Keratinocyte (primary cell): Measurements from ENCODE around the gene TMEM129. TPM values are rescaled to one million over a fixed set of nuclear protein-coding genes. Genes with fewer than 3 reads are reported as not detected.

Source experiments
- DNase-seq: peaks from one replicate; pipeline ENCODE4 v3.0.0-alpha.2; 2011; ENCODE audit warnings: low read depth, missing footprints, low spot score
- FAIRE-seq: peaks from 2 replicates; lab custom pipeline; 2011; peaks lifted over from hg19 to GRCh38; lab: Jason Lieb, UNC
- H2AFZ ChIP-seq: 2 replicates; pipeline ENCODE4 v1.6.0; 2012; ENCODE audit warnings: low read length, control low read depth, inconsistent platforms; ENCODE audit not compliant: control insufficient read depth
- H3K27ac ChIP-seq: 2 replicates; pipeline ENCODE4 v1.5.1; 2011; ENCODE audit warnings: low read length; ENCODE audit not compliant: control insufficient read depth, insufficient read depth
- H3K27me3 ChIP-seq: 3 replicates; pipeline ENCODE4 v1.6.0; 2011; ENCODE audit warnings: low read length; ENCODE audit not compliant: control insufficient read depth, insufficient read depth; ENCODE audit errors: extremely low read depth
- H3K36me3 ChIP-seq, 2 experiments: 2 replicates in 1 of 2; 3 replicates in 1 of 2; pipeline ENCODE4 v1.5.1; 2011; ENCODE audit warnings: low read length in 2 of 2, mild to moderate bottlenecking in 1 of 2; ENCODE audit not compliant: control insufficient read depth in 2 of 2, insufficient read depth in 2 of 2; ENCODE audit errors: extremely low read depth in 1 of 2
- H3K4me1 ChIP-seq: 3 replicates; pipeline ENCODE4 v1.5.1; 2011; ENCODE audit warnings: low read length; ENCODE audit not compliant: control insufficient read depth, insufficient read depth; ENCODE audit errors: extremely low read depth
- H3K4me2 ChIP-seq: 3 replicates; pipeline ENCODE4 v1.6.0; 2011; ENCODE audit warnings: low read depth, low read length; ENCODE audit not compliant: control insufficient read depth, insufficient read depth; ENCODE audit errors: extremely low read depth
- H3K4me3 ChIP-seq, 3 experiments: fragments of 200-600 bp in 1 of 3; sonication (generic) in 1 of 3; 2 replicates in 2 of 3; 3 replicates in 1 of 3; pipeline ENCODE4 v1.5.1; 2011 to 2016; ENCODE audit warnings: low read length in 3 of 3, mild to moderate bottlenecking in 3 of 3, control low read depth in 2 of 3, inconsistent platforms in 1 of 3, low read depth in 1 of 3, mixed read lengths in 1 of 3, mixed run types in 1 of 3, moderate library complexity in 1 of 3; ENCODE audit not compliant: control insufficient read depth in 2 of 3, insufficient read depth in 2 of 3; ENCODE audit errors: extremely low read depth in 1 of 3
- H3K79me2 ChIP-seq: 2 replicates; pipeline ENCODE4 v1.6.0; 2012; ENCODE audit warnings: low read length; ENCODE audit not compliant: control insufficient read depth, insufficient read depth
- H3K9ac ChIP-seq: 3 replicates; pipeline ENCODE4 v1.6.0; 2011; ENCODE audit warnings: low read length; ENCODE audit not compliant: control insufficient read depth, insufficient read depth; ENCODE audit errors: extremely low read depth
- H3K9me1 ChIP-seq: 3 replicates; pipeline ENCODE4 v1.6.0; 2011; ENCODE audit warnings: low read length; ENCODE audit not compliant: control insufficient read depth, insufficient read depth; ENCODE audit errors: extremely low read depth
- H3K9me3 ChIP-seq: 2 replicates; pipeline ENCODE4 v1.5.1; 2012; ENCODE audit warnings: low read depth, low read length; ENCODE audit not compliant: control insufficient read depth
- H4K20me1 ChIP-seq: 3 replicates; pipeline ENCODE4 v1.6.0; 2011; ENCODE audit warnings: low read length; ENCODE audit not compliant: control insufficient read depth, insufficient read depth; ENCODE audit errors: extremely low read depth
- EZH2 ChIP-seq: IDR thresholded peaks from one replicate; pipeline ENCODE4 v1.6.1; 2012; ENCODE audit warnings: inconsistent platforms, mild to moderate bottlenecking, low read length, moderate library complexity
- dilution Hi-C: fragments of 300-500 bp; cut with MboI; formaldehyde crosslinking; loops from one replicate; pipeline ENCODE4 v1.7.0; 2020; ENCODE audit warnings: low sequenced_read_pairs; ENCODE audit not compliant: extremely low pct_ligation_motif_present
- polyA plus RNA-seq, 5 experiments: library from polyadenylated mRNA; depleted of rRNA in 3 of 5; stranded (reverse) in 3 of 5; stranded (forward) in 1 of 5; unstranded in 1 of 5; fragments of >200 nt; gene quantifications; 1 replicate in 1 of 5; 2 replicates in 3 of 5; 3 replicates in 1 of 5; pipeline versions ENCODE4 v1.2.1 to v1.2.3, GENCODE V29; 2011 to 2012; ENCODE audit warnings: missing spikeins in 2 of 5, low read depth in 1 of 5, low replicate concordance in 1 of 5
- TF ChIP-seq, protein P1 (sequence below), 3 experiments: IDR thresholded peaks in 1 of 3; conservative IDR thresholded peaks in 1 of 3; optimal IDR thresholded peaks in 1 of 3; 2 replicates in 2 of 3; 3 replicates in 1 of 3; pipeline versions ENCODE3 to v1.5.1; 2011; ENCODE audit warnings: low read length in 3 of 3, mild to moderate bottlenecking in 3 of 3, moderate library complexity in 2 of 3, control low read depth in 1 of 3, inconsistent platforms in 1 of 3; ENCODE audit not compliant: insufficient read depth in 2 of 3; ENCODE audit errors: extremely low read depth in 1 of 3

TMEM129 gene
- polyA plus RNA-seq, 1 donor (not counting 4 experiments of a cell fraction or from before 2014, with no cell fraction given): 11.7 TPM

- no peak overlapping the region for H3K4me3 ChIP-seq
- H3K27ac ChIP-seq: no peak overlapping the region
- dilution Hi-C loops: no loop called here
- H3K79me2 ChIP-seq: no peaks in the 10 kb centered on the region
- peaks cover 42% of the 10 kb centered on the region for H3K4me1 ChIP-seq
- peak overlapping the region; percentile 58 for H3K4me2 ChIP-seq
- DNase-seq: no peak
- no peak overlapping the region for H2AFZ ChIP-seq
- H3K9ac ChIP-seq: no peak overlapping the region
- no peaks in the 10 kb centered on the region for H3K27me3 ChIP-seq
- H3K9me1 ChIP-seq: no peaks in the 10 kb centered on the region
- no peaks in the 10 kb centered on the region for H3K36me3 ChIP-seq
- no peaks in the 10 kb centered on the region for H3K9me3 ChIP-seq
- TF ChIP-seq EZH2: no peak
- TF ChIP-seq, protein P1, sequence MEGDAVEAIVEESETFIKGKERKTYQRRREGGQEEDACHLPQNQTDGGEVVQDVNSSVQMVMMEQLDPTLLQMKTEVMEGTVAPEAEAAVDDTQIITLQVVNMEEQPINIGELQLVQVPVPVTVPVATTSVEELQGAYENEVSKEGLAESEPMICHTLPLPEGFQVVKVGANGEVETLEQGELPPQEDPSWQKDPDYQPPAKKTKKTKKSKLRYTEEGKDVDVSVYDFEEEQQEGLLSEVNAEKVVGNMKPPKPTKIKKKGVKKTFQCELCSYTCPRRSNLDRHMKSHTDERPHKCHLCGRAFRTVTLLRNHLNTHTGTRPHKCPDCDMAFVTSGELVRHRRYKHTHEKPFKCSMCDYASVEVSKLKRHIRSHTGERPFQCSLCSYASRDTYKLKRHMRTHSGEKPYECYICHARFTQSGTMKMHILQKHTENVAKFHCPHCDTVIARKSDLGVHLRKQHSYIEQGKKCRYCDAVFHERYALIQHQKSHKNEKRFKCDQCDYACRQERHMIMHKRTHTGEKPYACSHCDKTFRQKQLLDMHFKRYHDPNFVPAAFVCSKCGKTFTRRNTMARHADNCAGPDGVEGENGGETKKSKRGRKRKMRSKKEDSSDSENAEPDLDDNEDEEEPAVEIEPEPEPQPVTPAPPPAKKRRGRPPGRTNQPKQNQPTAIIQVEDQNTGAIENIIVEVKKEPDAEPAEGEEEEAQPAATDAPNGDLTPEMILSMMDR (optimal IDR thresholded peaks at IDR 0.05 in 1 of 3, IDR thresholded peaks at IDR 0.05 in 1 of 3, conservative IDR thresholded peaks at IDR 0.05 in 1 of 3; ENCODE audit: extremely low read depth in 1 of 3, insufficient read depth in 2 of 3, low read length in 3 of 3): no peak
- no peaks in the 10 kb centered on the region for H4K20me1 ChIP-seq
- FAIRE-seq: no peak
Observed at GRCh38 chr4:1768367-1769034, 47.4 kb upstream of the TMEM129 start.

DNA sequence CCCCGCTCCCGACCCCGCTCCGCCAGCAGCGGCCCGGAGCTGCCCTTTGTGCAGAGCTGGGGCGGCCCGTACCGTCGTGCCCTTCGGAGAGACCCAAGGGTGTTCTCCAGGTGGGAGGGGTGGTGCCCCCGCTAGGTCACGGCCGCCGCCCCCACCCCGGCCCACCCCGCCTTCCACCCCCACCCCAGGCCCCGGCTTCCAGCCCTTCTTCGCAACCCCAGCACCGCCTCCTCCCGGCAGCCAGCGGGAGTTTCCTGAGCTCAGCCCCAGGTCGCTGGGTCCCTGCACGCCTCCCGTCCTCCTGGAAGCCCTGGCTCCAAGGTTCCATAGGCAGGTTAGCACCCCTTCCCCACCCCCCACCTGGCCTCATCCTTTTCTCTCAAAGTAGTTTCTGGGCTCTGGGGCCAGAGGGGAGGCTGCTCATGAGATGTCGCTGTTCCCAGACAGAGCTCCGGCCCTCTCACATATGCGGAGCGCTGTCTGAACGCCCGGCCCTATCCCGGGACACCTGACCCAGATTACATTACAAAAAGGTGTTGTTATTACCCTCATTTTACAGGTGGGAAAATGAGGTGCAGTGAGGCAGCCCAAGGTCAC, 46.7 kb upstream of the TMEM129 start:
- TF ChIP-seq, protein P1 (optimal IDR thresholded peaks at IDR 0.05 in 1 of 3, IDR thresholded peaks at IDR 0.05 in 1 of 3, conservative IDR thresholded peaks at IDR 0.05 in 1 of 3; ENCODE audit: extremely low read depth in 1 of 3, insufficient read depth in 2 of 3, low read length in 3 of 3): peak in 2 of 3 experiments; percentile 32 to 62
- TF ChIP-seq EZH2: no peak
- H3K9me1 ChIP-seq: no peaks in the 10 kb centered on the region
- H3K9ac ChIP-seq: no peak overlapping the region
- H3K4me1 ChIP-seq: peaks cover 36% of the 10 kb centered on the region
- no peak for DNase-seq
- FAIRE-seq: no peak
- H3K9me3 ChIP-seq: no peaks in the 10 kb centered on the region
- H3K27ac ChIP-seq: no peak overlapping the region
- no peak overlapping the region for H2AFZ ChIP-seq
- H3K4me3 ChIP-seq: peak overlapping the region in 2 of 3 experiments; percentile 8 to 26
- dilution Hi-C loops: no loop called here
- peak overlapping the region; percentile 58 for H3K4me2 ChIP-seq
- H3K36me3 ChIP-seq: no peaks in the 10 kb centered on the region
- H4K20me1 ChIP-seq: no peaks in the 10 kb centered on the region
- no peaks in the 10 kb centered on the region for H3K27me3 ChIP-seq
- H3K79me2 ChIP-seq: no peaks in the 10 kb centered on the region
